Panc1 (cell line): ENCODE results near the gene MADD. TPM values are rescaled to one million over a fixed set of nuclear protein-coding genes. Genes with fewer than 3 reads are reported as not detected.

Experiments
- ATAC-seq: fragments of 200-7000 bp; cut with Tn5 transposase; 2 replicates; pipeline ENCODE4 v1.9.1; 2020; ENCODE audit warnings: mild to moderate bottlenecking, moderate library complexity
- BruUV-seq: library from RNA; stranded (reverse); fragments of 400-500 nt; replicated peaks from 2 replicates; lab custom pipeline; 2021; lab: Mats Ljungman, UMichigan
- CTCF ChIA-PET: fragments of 300-600 bp; sonication (Branson Sonifier 250); formaldehyde crosslinking; loops from one replicate; lab custom pipeline; 2022; ENCODE audit warnings: antibody characterized with exemption; lab: Charles Lee
- POLR2A ChIA-PET: fragments of 300-600 bp; sonication (Branson Sonifier 250); formaldehyde crosslinking; loops from one replicate; lab custom pipeline; 2022; ENCODE audit warnings: antibody characterized with exemption; lab: Charles Lee
- DNase-seq: peaks from one replicate; pipeline ENCODE4 v3.0.0-alpha.2; 2010; ENCODE audit warnings: low read depth, low spot score
- H3K27ac ChIP-seq: 2 replicates; pipeline ENCODE4 v1.5.1; 2011; ENCODE audit warnings: mild to moderate bottlenecking, low read length, inconsistent platforms
- H3K27me3 ChIP-seq: fragments of 200-500 bp; sonication (Bioruptor generic); 2 replicates; pipeline ENCODE4 v1.6.0; 2014; ENCODE audit warnings: low read length, inconsistent platforms; ENCODE audit not compliant: control insufficient read depth, insufficient read depth
- H3K36me3 ChIP-seq: fragments of 200-500 bp; sonication (Bioruptor generic); 2 replicates; pipeline ENCODE4 v1.5.1; 2014; ENCODE audit warnings: inconsistent platforms, mild to moderate bottlenecking, low read length, moderate library complexity; ENCODE audit not compliant: control insufficient read depth, insufficient read depth
- H3K4me1 ChIP-seq: 2 replicates; pipeline ENCODE4 v1.5.1; 2011; ENCODE audit warnings: inconsistent platforms, mild to moderate bottlenecking, low read length, moderate library complexity; ENCODE audit not compliant: control insufficient read depth, insufficient read depth
- H3K4me3 ChIP-seq, 2 experiments: 2 replicates each; pipeline ENCODE4 v1.5.1; 2011 to 2012; ENCODE audit warnings: low read depth in 2 of 2, low read length in 2 of 2, mild to moderate bottlenecking in 2 of 2, inconsistent platforms in 1 of 2, moderate library complexity in 1 of 2
- H3K9me3 ChIP-seq: fragments of 200-500 bp; sonication (Bioruptor generic); 2 replicates; pipeline ENCODE4 v1.5.1; 2014; ENCODE audit warnings: low read depth, mild to moderate bottlenecking, inconsistent platforms, low read length, moderate library complexity; ENCODE audit not compliant: control insufficient read depth, insufficient read depth
- CTCF ChIP-seq: fragments of 450-650 bp; IDR thresholded peaks from 2 replicates; pipeline ENCODE4 v1.5.1; 2017; ENCODE audit warnings: mild to moderate bottlenecking
- POLR2AphosphoS5 ChIP-seq: IDR thresholded peaks from 2 replicates; pipeline ENCODE4 v1.6.1; 2012; ENCODE audit warnings: mild to moderate bottlenecking, low read depth, low read length, moderate library complexity
- REST ChIP-seq, 2 experiments: IDR thresholded peaks; 2 replicates each; pipeline ENCODE4 v1.6.1; 2011 to 2012; ENCODE audit warnings: low read depth in 2 of 2, control low read depth in 1 of 2, low read length in 1 of 2, mild to moderate bottlenecking in 1 of 2, moderate library complexity in 1 of 2; ENCODE audit not compliant: insufficient read depth in 1 of 2
- SIN3A ChIP-seq: IDR thresholded peaks from 2 replicates; pipeline ENCODE4 v1.6.1; 2012; ENCODE audit warnings: low read depth, mild to moderate bottlenecking, low read length, moderate library complexity, borderline replicate concordance; ENCODE audit not compliant: insufficient read depth
- TCF7L2 ChIP-seq: IDR thresholded peaks from 2 replicates; pipeline ENCODE4 v1.6.1; 2011; ENCODE audit warnings: mild to moderate bottlenecking, low read depth, low read length, inconsistent platforms
- in situ Hi-C: cut with HindIII; loops from 2 replicates; pipeline ENCODE4 v1.10.0; 2016; ENCODE audit warnings: low sequenced_read_pairs, low pct_unique_long_range_greater_than_20kb
- intact Hi-C: fragments of 100-400 bp; cut with micrococcal nuclease; formaldehyde crosslinking; loops from one replicate; pipeline ENCODE4 v1.10.0; 2022; ENCODE audit not compliant: unreplicated experiment
- total RNA-seq: library from RNA; stranded (reverse); gene quantifications from one replicate; pipeline ENCODE4 v1.2.1, GENCODE V29; 2021; ENCODE audit not compliant: unreplicated experiment

Gene MADD
- total RNA-seq, 1 experiment from 2014 or later = 51.1 TPM

DNA sequence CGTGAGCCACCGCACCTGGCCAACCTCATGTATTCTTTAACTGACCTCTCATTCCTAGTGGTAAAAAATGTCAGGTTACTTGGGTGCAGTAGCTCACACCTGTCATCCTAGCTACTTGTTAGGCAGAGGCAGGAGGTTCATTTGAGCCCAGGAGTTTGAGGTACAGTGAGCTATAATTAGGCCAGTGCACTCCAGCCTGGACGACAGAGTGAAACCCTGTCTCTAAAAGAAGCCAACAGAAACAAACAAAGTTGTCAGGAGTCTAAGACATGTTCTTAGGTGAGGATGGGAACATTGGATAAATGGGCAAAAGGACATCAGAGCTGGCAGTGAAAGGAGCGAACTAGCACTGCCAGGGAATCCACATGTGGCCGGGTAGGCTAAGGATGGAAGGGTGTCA is 18.1 kb downstream of the MADD start:
- intact Hi-C loops = no loop called here
- H3K36me3 ChIP-seq = peaks cover 12% of the 10 kb centered on the region
- POLR2A ChIA-PET = no interaction called here

GRCh38 chr11:47289856-47290255 is 19.9 kb downstream of the MADD start:
- DNase-seq = no peak
- Histone ChIP-seq H3K9me3 (no peaks in the 10 kb centered on the region), H3K4me3 (no peak overlapping the region), H3K4me1 (no peaks in the 10 kb centered on the region), H3K27ac (no peak overlapping the region), H3K27me3 (no peaks in the 10 kb centered on the region), H3K36me3 (peaks cover 13% of the 10 kb centered on the region)
- TF ChIP-seq POLR2AphosphoS5 (no peak), SIN3A (no peak), TCF7L2 (no peak), REST (IDR thresholded peaks at IDR 0.05; ENCODE audit: insufficient read depth in 1 of 2, low read depth in 2 of 2, low read length in 1 of 2) (no peak), CTCF (no peak)
- CTCF ChIA-PET = no interaction called here
- ATAC-seq = no peak
- in situ Hi-C loops = no loop called here
- no TSS peak for BruUV-seq
- intact Hi-C loops = no loop called here
- POLR2A ChIA-PET = interaction anchor here (1.0 kb wide), 1 partner anchor 9 kb away, joined by 3 read pairs; no protein-coding TSS in a partner anchor

More for the DNA sequence above, 18.1 kb downstream of the MADD start:
- Histone ChIP-seq H3K4me1 (no peaks in the 10 kb centered on the region), H3K27me3 (no peaks in the 10 kb centered on the region), H3K9me3 (no peaks in the 10 kb centered on the region), H3K27ac (no peak overlapping the region), H3K4me3 (no peak overlapping the region)
- CTCF ChIA-PET = no interaction called here
- in situ Hi-C loops = no loop called here
- no peak for TF ChIP-seq POLR2AphosphoS5
- TF ChIP-seq TCF7L2 = no peak
- TF ChIP-seq CTCF = no peak
- TF ChIP-seq REST (IDR thresholded peaks at IDR 0.05; ENCODE audit: insufficient read depth in 1 of 2, low read depth in 2 of 2, low read length in 1 of 2) = no peak
- no peak for TF ChIP-seq SIN3A
- ATAC-seq (no peak), DNase-seq (no peak)
- no TSS peak for BruUV-seq
